ENCODE results near the gene ARHGAP26. TPM values are rescaled to one million over a fixed set of nuclear protein-coding genes. Genes with fewer than 3 reads are reported as not detected.

Gene ARHGAP26
- total and polyA plus RNA-seq, 2 of the 4 experiments (the other 2 are of a cell fraction), result 0.54 to 0.56 TPM

- no peak overlapping the region for H2AK5ac ChIP-seq (ENCODE audit: low read depth, low read length)
- ChIA-PET CTCF (interaction anchor here (0.6 to 1.6 kb wide), 5 partner anchors 35 to 132 kb away, joined by 4 to 18 read pairs (median 5); no protein-coding TSS in a partner anchor), POLR2A (ENCODE audit: unreplicated experiment) (no interaction called here)
- H3K4ac ChIP-seq (ENCODE audit: low read depth, low read length), result no peak overlapping the region
- H3K18ac ChIP-seq (ENCODE audit: low read depth, low read length), result no peak overlapping the region
- H3K79me1 ChIP-seq (ENCODE audit: low read depth in 1 of 2, low read length in 2 of 2), result no peaks in the 10 kb centered on the region
- no peak overlapping the region for H3K56ac ChIP-seq (ENCODE audit: extremely low read depth, insufficient read depth, low read length)
- no TSS peak for BruUV-seq (replicated peaks)
- H3K9ac ChIP-seq (ENCODE audit: low read depth, low read length), result no peak overlapping the region
- no peaks in the 10 kb centered on the region for H3K36me3 ChIP-seq (ENCODE audit: control insufficient read depth, insufficient read depth, low read length)
- H2BK15ac ChIP-seq (ENCODE audit: low read depth, low read length), result no peak overlapping the region
- in situ Hi-C loops (cut with MboI; ENCODE audit: low sequenced_read_pairs) (no loop called here), dilution Hi-C loops (cut with HindIII; ENCODE audit: low sequenced_read_pairs, unreplicated experiment) (no loop called here), intact Hi-C loops (cut with micrococcal nuclease) (no loop called here)
- H3K4me3 ChIP-seq (ENCODE audit: insufficient read depth, low read depth, low read length), result no peak overlapping the region
- no peaks in the 10 kb centered on the region for H4K20me1 ChIP-seq (ENCODE audit: insufficient read depth, low read length)
- H3K23ac ChIP-seq (ENCODE audit: low read depth, low read length), result no peak overlapping the region
- H3K9me1 ChIP-seq (ENCODE audit: insufficient read depth, low read length), result no peaks in the 10 kb centered on the region
- no peak for TF ChIP-seq POLR2A (IDR thresholded peaks at IDR 0.05; ENCODE audit: low read depth, low read length)
- TF ChIP-seq MAZ (IDR thresholded peaks at IDR 0.05; ENCODE audit: borderline replicate concordance, low read depth, low read length), result no peak
- TF ChIP-seq RFX5 (IDR thresholded peaks at IDR 0.05; ENCODE audit: low read depth, low read length), result no peak
- TF ChIP-seq MXI1 (IDR thresholded peaks at IDR 0.05; ENCODE audit: borderline replicate concordance, low read depth, low read length), result no peak
- no peak for TF ChIP-seq USF2 (IDR thresholded peaks at IDR 0.05; ENCODE audit: low read depth, low read length)
- TF ChIP-seq NFE2L2 (IDR thresholded peaks at IDR 0.05; ENCODE audit: low read depth, low read length), result no peak
- TF ChIP-seq, protein P1, sequence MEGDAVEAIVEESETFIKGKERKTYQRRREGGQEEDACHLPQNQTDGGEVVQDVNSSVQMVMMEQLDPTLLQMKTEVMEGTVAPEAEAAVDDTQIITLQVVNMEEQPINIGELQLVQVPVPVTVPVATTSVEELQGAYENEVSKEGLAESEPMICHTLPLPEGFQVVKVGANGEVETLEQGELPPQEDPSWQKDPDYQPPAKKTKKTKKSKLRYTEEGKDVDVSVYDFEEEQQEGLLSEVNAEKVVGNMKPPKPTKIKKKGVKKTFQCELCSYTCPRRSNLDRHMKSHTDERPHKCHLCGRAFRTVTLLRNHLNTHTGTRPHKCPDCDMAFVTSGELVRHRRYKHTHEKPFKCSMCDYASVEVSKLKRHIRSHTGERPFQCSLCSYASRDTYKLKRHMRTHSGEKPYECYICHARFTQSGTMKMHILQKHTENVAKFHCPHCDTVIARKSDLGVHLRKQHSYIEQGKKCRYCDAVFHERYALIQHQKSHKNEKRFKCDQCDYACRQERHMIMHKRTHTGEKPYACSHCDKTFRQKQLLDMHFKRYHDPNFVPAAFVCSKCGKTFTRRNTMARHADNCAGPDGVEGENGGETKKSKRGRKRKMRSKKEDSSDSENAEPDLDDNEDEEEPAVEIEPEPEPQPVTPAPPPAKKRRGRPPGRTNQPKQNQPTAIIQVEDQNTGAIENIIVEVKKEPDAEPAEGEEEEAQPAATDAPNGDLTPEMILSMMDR (conservative IDR thresholded peaks at IDR 0.05; ENCODE audit: low read depth, low read length), result no peak
- TF ChIP-seq RAD21 (IDR thresholded peaks at IDR 0.05; ENCODE audit: low read length), result no peak
- no peak for TF ChIP-seq CHD1 (IDR thresholded peaks at IDR 0.05; ENCODE audit: low read depth, low read length)
- no peak for TF ChIP-seq FOS (IDR thresholded peaks at IDR 0.05; ENCODE audit: low read depth, low read length)
- TF ChIP-seq BHLHE40 (IDR thresholded peaks at IDR 0.05; ENCODE audit: low read depth, low read length), result no peak
- no peak for TF ChIP-seq MAFK (IDR thresholded peaks at IDR 0.05; ENCODE audit: low read depth, low read length)
- TF ChIP-seq RCOR1 (IDR thresholded peaks at IDR 0.05; ENCODE audit: insufficient replicate concordance, low read length), result no peak
- H2BK120ac ChIP-seq (ENCODE audit: low read depth, low read length), result no peak overlapping the region
- H3K14ac ChIP-seq (replicated peaks; ENCODE audit: low read depth, low read length), result no peak overlapping the region
- no peak overlapping the region for H4K5ac ChIP-seq (ENCODE audit: low read depth, low read length)
- H3K4me1 ChIP-seq (ENCODE audit: control insufficient read depth, insufficient read depth, low read length), result peaks cover 7% of the 10 kb centered on the region
- DNase-seq (peak; percentile 24), ATAC-seq (ENCODE audit: low read depth) (no peak)
- H3K4me2 ChIP-seq (ENCODE audit: low read depth, low read length), result no peak overlapping the region
- no peak overlapping the region for H2AK9ac ChIP-seq (replicated peaks; ENCODE audit: low read depth, low read length, poor library complexity)
- H2BK20ac ChIP-seq (ENCODE audit: low read depth, low read length), result no peak overlapping the region
- no peak overlapping the region for H2AFZ ChIP-seq (replicated peaks; ENCODE audit: low read length, poor library complexity)
- H4K8ac ChIP-seq (ENCODE audit: low read depth in 2 of 2, low read length in 2 of 2), result no peak overlapping the region
- no peaks in the 10 kb centered on the region for H3K9me3 ChIP-seq (ENCODE audit: control insufficient read depth, insufficient read depth, low read length)
- no peak overlapping the region for H4K91ac ChIP-seq (ENCODE audit: insufficient read depth, low read depth, low read length)
- no CpG with 5 or more reads among the region's 1 CpG for WGBS, 2 experiments (ENCODE audit: extremely low coverage in 2 of 2, insufficient read length in 1 of 2)
- no peak overlapping the region for H3K27ac ChIP-seq (ENCODE audit: insufficient read depth, low read length)
- peaks cover 2% of the 10 kb centered on the region; the same call in 1 of the 2 replicates for H3K27me3 ChIP-seq (ENCODE audit: control insufficient read depth, insufficient read depth, low read length)
- H2BK5ac ChIP-seq (ENCODE audit: low read depth, low read length, poor library complexity, severe bottlenecking), result no peak overlapping the region
Observed at GRCh38 chr5:142748132-142748531, 22.0 kb upstream of the ARHGAP26 start.
